NCI-H2196 (cell line): ENCODE results near the gene ADAMTSL2.
A peak's percentile ranks its signal among the peaks of the same experiment; 100 is the strongest.

Experiments used
- DNase-seq: peaks from one replicate; lab custom pipeline; 2025; ENCODE audit not compliant: unreplicated experiment; lab: John Stamatoyannopoulos, UW

The ADAMTSL2 gene

DNA sequence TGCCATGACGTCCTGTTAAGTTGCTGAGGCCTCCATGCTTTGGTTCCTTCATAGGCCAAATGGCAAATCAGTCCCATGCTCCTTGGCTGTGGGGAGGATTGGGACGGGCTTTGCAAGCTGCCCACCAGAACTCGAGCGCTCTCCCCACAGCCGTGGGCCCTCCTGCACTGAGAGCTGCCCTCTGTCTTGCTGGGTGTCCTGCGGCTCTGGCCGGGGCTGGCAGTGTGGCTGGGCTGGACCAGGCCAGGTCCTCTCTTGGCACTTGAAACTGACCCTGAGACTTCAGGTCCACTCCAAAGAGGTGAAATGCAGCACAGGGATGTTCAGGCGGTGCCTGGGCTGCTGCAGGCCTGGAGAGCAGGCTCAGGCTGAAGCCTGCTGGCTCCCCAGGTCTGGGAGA lies 16.8 kb upstream of the ADAMTSL2 start:
- no peak for DNase-seq

- peak; percentile 29 for DNase-seq
Measured at GRCh38 chr9:133518200-133518599, 16.3 kb upstream of the ADAMTSL2 start.

- no peak for DNase-seq
Measured at GRCh38 chr9:133518706-133519449, 15.6 kb upstream of the ADAMTSL2 start.

GRCh38 chr9:133519693-133520092 lies 14.8 kb upstream of the ADAMTSL2 start:
- no peak for DNase-seq

DNA sequence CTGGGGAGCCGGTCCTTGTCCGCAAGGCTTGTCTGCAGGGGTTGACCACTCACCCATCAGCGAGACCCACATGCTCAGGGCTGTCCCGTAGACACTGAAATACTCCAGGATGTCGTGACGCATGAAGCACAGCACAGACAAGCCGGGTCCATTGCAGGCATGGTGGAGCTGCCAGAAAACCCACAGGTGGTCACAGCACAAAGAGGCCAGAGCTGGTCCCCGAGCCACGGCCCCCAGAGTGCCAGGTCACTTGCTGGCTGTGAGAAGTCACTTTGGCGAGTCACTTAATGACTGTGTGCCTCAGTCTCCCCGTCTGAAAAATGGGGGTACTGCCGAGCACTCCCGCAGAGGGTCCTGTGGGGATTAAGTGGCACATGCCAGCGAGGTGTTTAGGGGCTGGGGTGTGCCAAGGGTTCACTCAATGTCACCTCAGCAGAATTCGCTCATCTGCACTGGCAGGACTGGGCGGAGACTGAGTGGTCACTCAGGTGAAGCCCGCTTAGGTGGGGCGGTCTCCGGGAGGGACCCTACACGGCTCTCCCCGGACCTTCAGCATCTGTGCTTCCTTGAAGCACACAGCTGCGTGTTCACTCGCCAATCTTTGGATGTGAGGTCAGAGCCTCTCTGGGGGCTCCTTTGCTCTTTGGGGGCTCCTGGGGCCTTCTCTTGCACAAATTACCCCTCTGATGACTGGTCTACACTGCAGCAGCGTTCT lies 14.2 kb upstream of the ADAMTSL2 start:
- DNase-seq, result no peak

- DNase-seq, result no peak
Measured at GRCh38 chr9:133521122-133522072, 13.1 kb upstream of the ADAMTSL2 start.

GRCh38 chr9:133522073-133522910 lies 12.2 kb upstream of the ADAMTSL2 start:
- no peak for DNase-seq

DNA sequence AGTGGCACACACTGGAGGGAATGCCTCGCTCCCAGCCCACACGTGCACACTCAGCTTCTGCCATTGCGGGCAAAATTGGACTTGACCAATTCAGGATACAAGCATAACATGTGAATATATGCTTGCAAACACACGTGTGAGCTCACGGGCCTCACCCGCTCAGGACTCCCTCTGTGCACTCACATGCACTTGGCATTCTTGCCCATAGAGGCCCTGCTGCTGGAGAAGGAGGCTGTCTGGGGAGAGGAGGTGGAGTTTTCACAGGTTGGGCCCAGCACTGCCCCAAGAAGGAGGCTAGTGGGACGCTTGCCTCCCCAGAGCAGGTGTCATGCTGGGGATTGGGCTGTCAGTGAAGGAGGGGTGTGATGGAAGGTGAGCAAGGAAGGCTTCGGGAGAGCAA lies 11.4 kb upstream of the ADAMTSL2 start:
- no peak for DNase-seq

- no peak for DNase-seq
Measured at GRCh38 chr9:133524146-133524545, 10.4 kb upstream of the ADAMTSL2 start.

DNA sequence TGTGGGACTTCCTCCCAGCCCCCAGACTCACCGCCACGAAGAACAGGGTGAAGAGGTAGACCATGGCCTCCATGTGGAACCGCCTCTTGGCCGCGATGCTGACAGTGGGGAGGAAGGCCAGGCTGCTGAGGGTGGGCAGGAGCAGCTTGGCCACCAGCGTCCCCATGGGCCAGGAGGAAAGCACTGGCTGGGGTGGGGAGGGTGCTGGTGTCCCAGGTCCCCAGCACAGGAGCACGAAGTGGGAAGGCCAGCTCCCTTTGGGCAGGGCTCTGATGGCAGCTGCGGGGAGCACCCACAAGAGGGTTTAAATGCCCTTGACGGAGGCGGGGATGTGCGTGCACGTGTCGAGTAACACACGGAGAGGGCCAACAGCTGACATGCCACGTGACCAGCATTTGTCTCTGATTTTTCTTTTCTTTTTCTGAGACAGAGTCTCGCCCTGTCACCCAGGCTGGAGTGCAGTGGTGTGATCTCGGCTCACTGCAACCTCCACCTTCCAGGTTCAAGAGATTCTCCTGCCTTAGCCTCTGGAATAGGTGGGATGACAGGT lies 9.8 kb upstream of the ADAMTSL2 start, which contains the start of gene MYMK:
MYMK (minus strand) TSS at position 281 of the 550 bp plus-strand sequence; CDS start at position 166, 115 bp downstream.
- DNase-seq, result no peak

- no peak for DNase-seq
Measured at GRCh38 chr9:133525677-133526076, 8.8 kb upstream of the ADAMTSL2 start.

- DNase-seq, result no peak
Measured at GRCh38 chr9:133526721-133527321, 7.7 kb upstream of the ADAMTSL2 start.

DNA sequence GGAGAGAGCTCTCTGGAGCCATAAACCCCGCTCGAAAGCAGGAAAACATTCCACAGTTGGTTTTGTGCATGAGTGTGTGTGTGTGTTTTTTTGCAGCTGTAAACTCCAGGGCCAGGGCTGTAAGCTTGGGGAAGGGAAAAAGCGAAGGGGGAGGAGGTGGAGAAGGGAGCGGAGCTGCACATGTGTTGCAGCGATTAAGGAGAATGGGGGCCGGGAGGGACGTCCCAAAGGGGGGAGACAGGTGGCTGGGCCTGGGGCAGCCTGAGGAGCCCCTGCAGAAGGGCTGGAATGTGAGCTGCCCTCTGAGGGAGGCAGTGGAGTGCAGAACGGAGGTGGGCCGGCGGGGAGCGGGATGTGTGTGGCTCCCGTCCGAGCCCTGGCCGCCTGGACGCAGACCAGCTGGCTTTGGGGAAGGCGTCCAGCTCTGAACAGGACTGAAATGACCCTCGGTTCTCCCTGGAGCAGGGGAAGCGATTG lies 7.0 kb upstream of the ADAMTSL2 start:
- DNase-seq, result no peak

GRCh38 chr9:133528001-133528875 lies 6.3 kb upstream of the ADAMTSL2 start:
- no peak for DNase-seq

GRCh38 chr9:133528876-133529241 lies 5.6 kb upstream of the ADAMTSL2 start:
- peak; percentile 24 for DNase-seq

DNA sequence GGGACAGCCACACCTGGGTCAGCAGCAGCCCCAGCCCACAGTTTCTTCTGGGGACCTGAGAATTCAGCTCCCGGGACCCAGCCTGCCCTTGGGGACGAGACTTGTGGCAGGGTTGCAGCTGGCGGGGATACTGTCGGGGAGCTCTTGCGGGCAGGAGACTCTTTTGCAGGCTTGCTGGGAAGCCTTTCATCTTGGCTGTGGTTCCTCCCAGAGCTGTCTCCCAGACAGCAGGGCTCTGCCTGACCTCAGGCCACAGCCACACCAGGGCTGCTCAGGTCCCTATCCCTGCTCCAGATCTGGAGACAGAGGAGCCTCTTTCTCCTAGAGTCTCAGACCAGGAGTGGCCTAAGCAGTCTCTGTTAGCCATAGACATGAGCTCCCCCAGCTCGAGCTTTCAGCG lies 5.0 kb upstream of the ADAMTSL2 start:
- no peak for DNase-seq

- DNase-seq, result no peak
Measured at GRCh38 chr9:133529874-133530273, 4.6 kb upstream of the ADAMTSL2 start.

- DNase-seq, result no peak
Measured at GRCh38 chr9:133531293-133531692, 3.2 kb upstream of the ADAMTSL2 start.
